Retinal pigment epithelial cell (primary cell): Measurements from ENCODE around the gene GLS2.

Source experiments
- DNase-seq: peaks from one replicate; pipeline ENCODE4 v3.0.0-alpha.2; 2010; ENCODE audit warnings: low read depth
- H3K4me3 ChIP-seq: 2 replicates; pipeline ENCODE4 v1.5.1; 2011; ENCODE audit warnings: mild to moderate bottlenecking, low read length, control low read depth, moderate library complexity
- TF ChIP-seq, protein P1 (sequence below): conservative IDR thresholded peaks from 2 replicates; pipeline ENCODE4 v1.5.1; 2011; ENCODE audit warnings: low read depth, low read length, control low read depth, inconsistent platforms

The GLS2 gene

DNA sequence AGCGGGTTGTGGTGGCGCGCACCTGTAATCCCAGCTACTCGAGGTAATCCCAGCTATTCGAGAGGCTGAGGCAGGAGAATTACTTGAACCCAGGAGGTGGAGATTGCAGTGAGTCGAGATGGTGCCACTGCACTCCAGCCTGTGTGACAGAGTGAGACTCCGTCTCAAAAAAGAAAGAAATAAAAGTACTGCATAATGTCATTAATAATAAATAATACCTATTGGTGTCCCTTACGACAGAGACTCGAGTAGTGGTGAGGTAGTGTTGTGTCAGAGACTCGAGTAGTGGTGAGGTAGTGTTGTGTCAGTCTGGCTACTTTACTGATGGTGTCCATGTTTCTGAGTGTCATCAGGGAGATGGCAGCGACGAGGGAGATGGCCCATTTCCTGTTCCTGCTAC is 1.3 kb downstream of the GLS2 start:
- H3K4me3 ChIP-seq: no peak overlapping the region
- TF ChIP-seq, protein P1, sequence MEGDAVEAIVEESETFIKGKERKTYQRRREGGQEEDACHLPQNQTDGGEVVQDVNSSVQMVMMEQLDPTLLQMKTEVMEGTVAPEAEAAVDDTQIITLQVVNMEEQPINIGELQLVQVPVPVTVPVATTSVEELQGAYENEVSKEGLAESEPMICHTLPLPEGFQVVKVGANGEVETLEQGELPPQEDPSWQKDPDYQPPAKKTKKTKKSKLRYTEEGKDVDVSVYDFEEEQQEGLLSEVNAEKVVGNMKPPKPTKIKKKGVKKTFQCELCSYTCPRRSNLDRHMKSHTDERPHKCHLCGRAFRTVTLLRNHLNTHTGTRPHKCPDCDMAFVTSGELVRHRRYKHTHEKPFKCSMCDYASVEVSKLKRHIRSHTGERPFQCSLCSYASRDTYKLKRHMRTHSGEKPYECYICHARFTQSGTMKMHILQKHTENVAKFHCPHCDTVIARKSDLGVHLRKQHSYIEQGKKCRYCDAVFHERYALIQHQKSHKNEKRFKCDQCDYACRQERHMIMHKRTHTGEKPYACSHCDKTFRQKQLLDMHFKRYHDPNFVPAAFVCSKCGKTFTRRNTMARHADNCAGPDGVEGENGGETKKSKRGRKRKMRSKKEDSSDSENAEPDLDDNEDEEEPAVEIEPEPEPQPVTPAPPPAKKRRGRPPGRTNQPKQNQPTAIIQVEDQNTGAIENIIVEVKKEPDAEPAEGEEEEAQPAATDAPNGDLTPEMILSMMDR: no peak
- DNase-seq: no peak

DNA sequence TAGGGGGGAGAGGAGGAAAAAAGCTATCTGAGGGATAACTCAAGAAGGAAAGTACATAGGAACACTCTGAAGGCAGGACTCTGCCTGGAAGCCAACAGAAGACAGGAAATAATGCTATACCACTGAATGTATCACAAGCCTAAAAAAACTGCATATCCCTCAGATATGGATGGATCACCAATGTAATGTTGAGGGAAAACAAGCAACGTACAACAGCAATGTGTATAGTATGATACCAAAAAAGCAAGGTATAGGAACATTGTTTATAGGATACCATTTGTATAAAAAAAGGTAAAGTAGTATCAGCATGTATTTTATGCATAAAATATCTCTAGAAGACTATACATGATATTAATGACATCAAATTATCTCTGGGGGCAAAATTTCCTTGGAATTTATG is 3.4 kb downstream of the GLS2 start:
- no peak for DNase-seq
- TF ChIP-seq, protein P1: no peak
- H3K4me3 ChIP-seq: no peak overlapping the region

DNA sequence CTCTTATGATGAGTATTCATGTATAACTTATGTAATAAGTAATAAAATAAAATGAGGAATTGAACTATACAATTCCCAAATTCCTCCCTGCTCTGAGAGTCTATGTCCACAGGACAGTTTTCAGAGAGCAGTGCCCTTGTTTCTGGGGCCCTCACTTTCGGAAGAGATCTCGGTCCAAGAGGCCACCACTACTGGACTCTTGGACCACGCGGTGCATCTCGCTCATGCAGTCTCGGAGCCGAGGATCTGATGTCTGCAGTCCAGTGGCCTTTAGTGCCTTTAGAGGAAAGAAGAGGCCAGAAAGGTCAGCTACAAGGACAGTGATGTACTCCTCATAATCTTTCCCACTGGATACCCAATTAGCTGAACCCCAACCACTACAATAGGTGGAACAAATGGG is 8.3 kb downstream of the GLS2 start:
- TF ChIP-seq, protein P1: no peak

DNA sequence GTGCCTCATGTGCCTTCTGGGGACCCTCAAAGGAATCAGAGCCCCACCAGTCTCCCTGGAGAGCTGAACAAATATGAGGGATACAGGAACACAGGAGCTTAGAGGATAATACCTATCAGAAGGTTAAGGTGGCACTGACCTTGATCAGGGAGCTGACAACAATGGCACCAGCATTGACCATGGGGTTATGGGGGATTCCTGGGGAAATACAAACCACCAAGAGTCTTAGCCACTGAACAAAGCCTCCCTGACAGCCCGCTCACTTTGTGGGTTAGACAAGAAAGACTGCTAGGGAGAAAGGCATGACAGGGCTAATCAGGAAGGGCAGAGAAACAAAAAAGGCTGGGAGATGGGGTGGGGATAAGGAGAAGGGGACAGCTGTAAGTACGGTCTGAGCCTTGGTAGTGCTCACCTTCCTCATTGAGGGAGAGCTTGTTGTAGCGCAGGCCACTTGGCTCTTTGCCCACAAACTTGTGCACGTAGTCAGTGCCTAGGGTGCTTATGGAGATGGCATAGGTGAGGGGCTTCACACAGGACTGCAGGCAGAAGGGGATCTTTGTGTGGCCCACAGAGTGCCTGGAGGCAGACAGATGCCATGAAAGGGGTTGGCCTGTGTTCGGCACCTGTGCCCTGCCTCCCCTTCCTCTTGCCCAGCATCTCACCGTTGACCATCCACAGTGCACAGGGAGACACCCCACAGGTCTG is 10.3 kb downstream of the GLS2 start:
- TF ChIP-seq, protein P1: no peak
- no peak overlapping the region for H3K4me3 ChIP-seq
- no peak for DNase-seq

More for the DNA sequence above, 8.3 kb downstream of the GLS2 start:
- no peak overlapping the region for H3K4me3 ChIP-seq
- DNase-seq: no peak

DNA sequence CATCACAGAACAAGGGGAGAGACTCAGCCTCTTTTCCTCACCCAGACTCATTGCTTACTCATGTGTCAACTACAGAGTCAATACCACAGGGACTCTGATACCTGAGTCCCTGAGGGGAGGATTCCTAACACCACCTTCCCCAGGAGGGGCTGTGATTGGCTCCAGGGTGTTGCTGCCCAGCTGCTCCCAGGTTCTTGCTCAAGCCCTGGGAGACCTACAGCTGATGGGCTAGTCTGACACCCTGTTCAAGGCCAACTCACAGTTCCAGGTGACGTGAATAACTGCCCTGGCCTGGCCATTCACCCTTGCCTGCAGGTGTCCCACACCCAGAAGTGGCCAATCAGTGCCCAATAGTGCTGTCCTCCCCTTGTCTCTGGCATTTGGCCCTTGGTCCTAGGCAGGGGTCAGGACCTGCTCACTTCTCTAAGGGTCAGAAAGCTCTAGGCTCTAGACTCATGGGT is 11.0 kb downstream of the GLS2 start:
- TF ChIP-seq, protein P1: no peak
- H3K4me3 ChIP-seq: no peak overlapping the region
- DNase-seq: no peak

DNA sequence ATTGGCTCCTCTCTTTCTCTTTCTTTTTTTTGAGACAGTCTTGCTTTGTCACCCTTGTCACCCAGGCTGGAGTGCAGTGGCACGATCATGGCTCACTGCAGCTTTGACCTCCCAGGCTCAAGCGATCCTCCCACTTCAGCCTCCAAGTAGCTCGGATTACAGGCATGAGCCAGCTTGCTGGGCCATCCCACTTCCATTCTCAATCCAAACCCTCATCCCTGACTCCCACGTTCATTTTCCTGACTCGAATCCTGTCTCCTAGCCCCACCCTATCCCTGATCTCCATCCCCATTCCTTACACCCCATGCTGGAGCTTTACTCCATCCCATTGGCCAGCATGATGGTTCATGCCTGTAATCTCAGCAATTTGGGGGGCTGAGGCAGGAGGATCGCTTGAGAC is 11.8 kb downstream of the GLS2 start:
- no peak for DNase-seq
- TF ChIP-seq, protein P1: no peak
- no peak overlapping the region for H3K4me3 ChIP-seq

DNA sequence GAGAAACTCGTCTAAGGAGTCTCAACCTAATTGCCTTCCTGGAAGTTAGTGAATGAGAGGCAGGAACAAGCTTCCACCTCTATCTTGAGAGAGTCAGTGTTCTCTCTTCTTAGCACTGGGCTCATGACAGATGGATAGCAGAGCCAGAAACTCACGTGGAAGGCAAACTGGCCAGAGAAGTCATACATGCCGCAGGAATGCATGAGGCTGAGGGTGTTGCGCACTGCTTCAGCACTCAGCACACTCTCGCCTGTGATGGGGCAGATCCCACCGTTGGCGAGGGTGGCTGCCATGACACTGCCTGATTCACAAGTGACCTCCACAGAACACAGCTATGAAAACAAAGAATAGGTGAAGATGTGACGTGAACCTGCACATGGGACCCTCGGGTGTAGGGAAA is 13.6 kb downstream of the GLS2 start:
- no peak overlapping the region for H3K4me3 ChIP-seq
- no peak for DNase-seq
- TF ChIP-seq, protein P1: no peak
